GM23248 (cell line): ENCODE measurements around the gene CYBC1. TPM values are rescaled to one million over a fixed set of nuclear protein-coding genes. Genes with fewer than 3 reads are reported as not detected.

Experiments used
- DNase-seq: peaks from one replicate; pipeline ENCODE4 v3.0.0-alpha.2; 2015
- H2AFZ ChIP-seq: fragments of 200-600 bp; sonication (generic); 2 replicates; pipeline ENCODE4 v1.6.1; 2016; ENCODE audit warnings: antibody characterized with exemption
- H3F3A ChIP-seq: fragments of 200-600 bp; sonication (generic); 2 replicates; pipeline ENCODE4 v1.6.1; 2016; ENCODE audit warnings: mild to moderate bottlenecking, antibody characterized with exemption, mixed run types; ENCODE audit not compliant: insufficient read depth
- H3K27ac ChIP-seq: fragments of 200-600 bp; sonication (generic); 2 replicates; pipeline ENCODE4 v1.5.1; 2016; ENCODE audit warnings: mild to moderate bottlenecking
- H3K27me3 ChIP-seq: fragments of 200-600 bp; sonication (generic); replicated peaks from 2 replicates; pipeline ENCODE4 v1.6.1; 2016; ENCODE audit warnings: mild to moderate bottlenecking; ENCODE audit not compliant: insufficient read depth
- H3K36me3 ChIP-seq: fragments of 200-600 bp; sonication (generic); 2 replicates; pipeline ENCODE4 v1.6.1; 2016; ENCODE audit warnings: low read depth, mild to moderate bottlenecking
- H3K4me1 ChIP-seq: fragments of 200-600 bp; sonication (generic); 2 replicates; pipeline ENCODE4 v1.6.1; 2016; ENCODE audit warnings: mild to moderate bottlenecking; ENCODE audit not compliant: insufficient read depth
- H3K4me2 ChIP-seq: fragments of 200-600 bp; sonication (generic); one replicate; pipeline ENCODE4 v1.6.1; 2016; ENCODE audit warnings: mild to moderate bottlenecking; ENCODE audit not compliant: unreplicated experiment
- H3K4me3 ChIP-seq: fragments of 200-600 bp; sonication (generic); 2 replicates; pipeline ENCODE4 v1.5.1; 2016; ENCODE audit warnings: mild to moderate bottlenecking
- H3K79me2 ChIP-seq: fragments of 200-600 bp; sonication (generic); 2 replicates; pipeline ENCODE4 v1.6.1; 2016; ENCODE audit warnings: mild to moderate bottlenecking; ENCODE audit not compliant: insufficient read depth
- H3K9ac ChIP-seq: fragments of 200-600 bp; sonication (generic); 2 replicates; pipeline ENCODE4 v1.6.1; 2016; ENCODE audit warnings: mild to moderate bottlenecking
- H3K9me2 ChIP-seq: fragments of 200-600 bp; sonication (generic); 2 replicates; pipeline ENCODE4 v1.6.1; 2016; ENCODE audit warnings: mixed run types, mild to moderate bottlenecking, moderate library complexity; ENCODE audit not compliant: insufficient read depth
- H3K9me3 ChIP-seq: fragments of 200-600 bp; sonication (generic); one replicate; pipeline ENCODE4 v1.6.1; 2017; ENCODE audit warnings: low read depth
- H4K20me1 ChIP-seq: fragments of 200-600 bp; sonication (generic); 2 replicates; pipeline ENCODE4 v1.6.0; 2016; ENCODE audit not compliant: insufficient read depth
- EZH2 ChIP-seq: fragments of 200-600 bp; sonication (generic); IDR thresholded peaks from 2 replicates; pipeline ENCODE4 v1.6.1; 2018; ENCODE audit warnings: antibody characterized with exemption, mild to moderate bottlenecking; ENCODE audit not compliant: insufficient read depth, poor library complexity, severe bottlenecking
- EZH2phosphoT487 ChIP-seq: fragments of 200-600 bp; sonication (generic); IDR thresholded peaks from 2 replicates; pipeline ENCODE4 v1.6.1; 2018; ENCODE audit warnings: antibody characterized with exemption, moderate library complexity, mild to moderate bottlenecking, low read depth; ENCODE audit not compliant: insufficient read depth
- WGBS, 2 experiments: methylation state at CpG; one replicate each; pipeline ENCODE4 v1.1.6; 2015 to 2017; ENCODE audit warnings: low lambda C conversion rate in 2 of 2, low coverage in 1 of 2; ENCODE audit errors: missing lambda C conversion rate in 2 of 2; 5-methylcytosine and 5-hydroxymethylcytosine counted together
- in situ Hi-C: fragments of 300-500 bp; cut with MboI; formaldehyde crosslinking; loops from 2 replicates; pipeline ENCODE4 v1.15.0; 2020
- polyA plus RNA-seq: library from polyadenylated mRNA; unstranded; fragments of >200 nt; fragmentation: Nextera tagmentation; extraction: Ambion mirVana; gene quantifications from 2 replicates; pipeline ENCODE4 v1.2.1, GENCODE V29; 2016
- total RNA-seq: library from RNA; depleted of rRNA; stranded (reverse); fragments of >200 nt; shearing (Covaris generic); gene quantifications from 2 replicates; pipeline ENCODE4 v1.2.3, GENCODE V29; 2014

CYBC1 gene
- total and polyA plus RNA-seq, 2 experiments from 2014 or later = 58.3 to 66.5 TPM

DNA sequence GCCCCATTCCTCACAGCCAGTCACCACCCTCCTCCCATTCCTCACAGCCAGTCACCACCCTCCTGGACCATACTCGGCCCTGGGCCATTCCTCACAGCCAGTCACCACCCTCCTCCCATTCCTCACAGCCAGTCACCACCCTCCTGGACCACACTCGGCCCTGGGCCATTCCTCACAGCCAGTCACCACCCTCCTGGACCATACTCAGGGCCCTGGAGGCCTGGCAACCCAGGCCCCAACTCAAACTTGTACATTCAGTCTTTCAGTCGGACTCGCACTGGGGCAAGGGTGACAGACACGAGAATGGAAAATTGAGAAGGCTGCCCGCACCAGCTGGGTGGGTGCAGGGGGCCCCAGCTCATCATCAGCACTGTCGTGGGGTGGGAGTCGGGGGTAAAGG, 38.6 kb upstream of the CYBC1 start:
- Histone ChIP-seq H3K9me3 (no peaks in the 10 kb centered on the region), H3K4me1 (peaks cover 25% of the 10 kb centered on the region), H3K36me3 (peaks cover 6% of the 10 kb centered on the region; the same call in 1 of the 2 replicates), H4K20me1 (no peaks in the 10 kb centered on the region), H2AFZ (no peak overlapping the region), H3F3A (peaks cover 25% of the 10 kb centered on the region), H3K27me3 (no peaks in the 10 kb centered on the region), H3K4me3 (no peak overlapping the region), H3K9me2 (no peaks in the 10 kb centered on the region), H3K9ac (peak overlapping the region; percentile 69), H3K4me2 (no peak overlapping the region), H3K79me2 (no peaks in the 10 kb centered on the region), H3K27ac (peak overlapping the region; percentile 69)
- in situ Hi-C loops = no loop called here
- WGBS, 2 experiments = 11 to 20% methylated on average over 8 of the region's 8 CpGs
- peak; percentile 91 for DNase-seq
- no peak for TF ChIP-seq EZH2
- no peak for TF ChIP-seq EZH2phosphoT487

- H3K9me2 ChIP-seq = no peaks in the 10 kb centered on the region
- no peak overlapping the region for H2AFZ ChIP-seq
- no peak overlapping the region for H3K27ac ChIP-seq
- TF ChIP-seq EZH2phosphoT487 (no peak), EZH2 (no peak)
- no peak overlapping the region for H3K9ac ChIP-seq
- no peaks in the 10 kb centered on the region for H3K9me3 ChIP-seq
- H3K4me3 ChIP-seq = no peak overlapping the region
- H3K27me3 ChIP-seq = no peaks in the 10 kb centered on the region
- H4K20me1 ChIP-seq = no peaks in the 10 kb centered on the region
- H3K4me2 ChIP-seq = no peak overlapping the region
- DNase-seq = no peak
- no peaks in the 10 kb centered on the region for H3K79me2 ChIP-seq
- peaks cover 13% of the 10 kb centered on the region for H3F3A ChIP-seq
- 68 to 71% methylated on average over 14 of the region's 14 CpGs for WGBS, 2 experiments
- H3K4me1 ChIP-seq = peaks cover 18% of the 10 kb centered on the region
- H3K36me3 ChIP-seq = peaks cover 6% of the 10 kb centered on the region; the same call in 1 of the 2 replicates
- in situ Hi-C loops = no loop called here
These were observed 37.4 kb upstream of the CYBC1 start for GRCh38 chr17:82487910-82488309.

GRCh38 chr17:82486231-82487094, 35.9 kb upstream of the CYBC1 start:
- Histone ChIP-seq H3K36me3 (peaks cover 6% of the 10 kb centered on the region; the same call in 1 of the 2 replicates), H3K4me1 (peaks cover 12% of the 10 kb centered on the region), H2AFZ (no peak overlapping the region), H3K9ac (no peak overlapping the region), H3K9me3 (no peaks in the 10 kb centered on the region), H3K79me2 (no peaks in the 10 kb centered on the region), H3F3A (peaks cover 9% of the 10 kb centered on the region; the same call in 1 of the 2 replicates), H3K27ac (no peak overlapping the region), H3K27me3 (no peaks in the 10 kb centered on the region), H3K4me3 (no peak overlapping the region), H3K9me2 (no peaks in the 10 kb centered on the region), H3K4me2 (no peak overlapping the region), H4K20me1 (no peaks in the 10 kb centered on the region)
- WGBS, 2 experiments = 80 to 87% methylated on average over 12 to 13 of the region's 13 CpGs
- TF ChIP-seq EZH2 = no peak
- DNase-seq = no peak
- in situ Hi-C loops = no loop called here

DNA sequence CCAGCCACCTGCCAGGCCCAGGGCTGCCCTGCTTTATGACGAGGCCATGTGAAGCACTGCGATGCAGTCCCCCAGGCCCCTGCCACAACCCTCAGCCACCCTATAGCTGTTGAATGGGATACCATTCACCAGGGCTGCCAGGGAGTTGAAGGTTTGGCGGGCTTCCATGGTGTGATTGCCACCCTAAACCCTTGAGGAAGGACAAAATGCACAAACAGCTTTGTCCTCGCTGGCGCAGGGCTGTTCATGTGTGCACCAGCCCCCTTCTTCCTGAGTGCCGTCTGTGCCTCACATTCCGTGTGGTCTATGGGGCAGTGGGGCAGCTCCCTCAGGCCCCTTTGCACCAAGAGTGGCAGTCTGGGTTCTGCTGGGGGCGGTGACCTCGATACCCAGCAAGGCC, 33.3 kb upstream of the CYBC1 start:
- Histone ChIP-seq H3K4me1 (peaks cover 5% of the 10 kb centered on the region), H3K9me3 (no peaks in the 10 kb centered on the region), H3K27ac (no peak overlapping the region), H3K4me2 (no peak overlapping the region), H3K79me2 (no peaks in the 10 kb centered on the region), H3K27me3 (no peaks in the 10 kb centered on the region), H3K4me3 (no peak overlapping the region), H2AFZ (no peak overlapping the region), H3K9me2 (no peaks in the 10 kb centered on the region), H4K20me1 (no peaks in the 10 kb centered on the region), H3K36me3 (peaks cover 11% of the 10 kb centered on the region; the same call in 1 of the 2 replicates), H3F3A (peaks cover 8% of the 10 kb centered on the region; the same call in 1 of the 2 replicates), H3K9ac (no peak overlapping the region)
- in situ Hi-C loops = no loop called here
- no peak for DNase-seq
- TF ChIP-seq EZH2 (no peak), EZH2phosphoT487 (no peak)
- WGBS, 2 experiments = 84 to 91% methylated on average over 9 of the region's 9 CpGs
